Osteoblast (primary cell): ENCODE results near the gene NARS2. TPM values are rescaled to one million over a fixed set of nuclear protein-coding genes. Genes with fewer than 3 reads are reported as not detected.

Experiments
- DNase-seq: peaks from one replicate; pipeline ENCODE4 v3.0.0; 2011; ENCODE audit warnings: low spot score, mixed read lengths; ENCODE audit not compliant: insufficient read length; ENCODE audit errors: missing footprints
- H2AFZ ChIP-seq: 2 replicates; pipeline ENCODE4 v1.6.0; 2011; ENCODE audit warnings: mild to moderate bottlenecking, low read length
- H3K27ac ChIP-seq: 2 replicates; pipeline ENCODE4 v1.5.1; 2011; ENCODE audit warnings: mild to moderate bottlenecking, low read depth, low read length, moderate library complexity
- H3K27me3 ChIP-seq: 2 replicates; pipeline ENCODE4 v1.6.0; 2012; ENCODE audit warnings: mild to moderate bottlenecking, control low read depth, inconsistent platforms, low read length, moderate library complexity; ENCODE audit not compliant: insufficient read depth
- H3K36me3 ChIP-seq: 2 replicates; pipeline ENCODE4 v1.5.1; 2011; ENCODE audit warnings: mild to moderate bottlenecking, low read length, control low read depth, moderate library complexity; ENCODE audit not compliant: insufficient read depth
- H3K4me1 ChIP-seq: 2 replicates; pipeline ENCODE4 v1.5.1; 2011; ENCODE audit warnings: mild to moderate bottlenecking, low read length, control low read depth, moderate library complexity; ENCODE audit not compliant: insufficient read depth
- H3K4me2 ChIP-seq: 2 replicates; pipeline ENCODE4 v1.6.0; 2011; ENCODE audit warnings: mild to moderate bottlenecking, low read length; ENCODE audit not compliant: insufficient read depth
- H3K4me3 ChIP-seq: fragments of 200-600 bp; sonication (generic); 3 replicates; pipeline ENCODE4 v1.5.1; 2012; ENCODE audit warnings: mild to moderate bottlenecking, low read length, inconsistent platforms; ENCODE audit not compliant: insufficient read depth
- H3K79me2 ChIP-seq: 2 replicates; pipeline ENCODE4 v1.6.0; 2012; ENCODE audit warnings: mild to moderate bottlenecking, low read length, control low read depth, inconsistent platforms; ENCODE audit not compliant: insufficient read depth
- H3K9me3 ChIP-seq: 2 replicates; pipeline ENCODE4 v1.5.1; 2011; ENCODE audit warnings: low read depth, low read length, control low read depth
- H4K20me1 ChIP-seq: 2 replicates; pipeline ENCODE4 v1.6.0; 2012; ENCODE audit warnings: mild to moderate bottlenecking, low read length, control low read depth; ENCODE audit not compliant: insufficient read depth
- total RNA-seq: library from RNA; depleted of rRNA; stranded (reverse); fragments of >200 nt; gene quantifications from 2 replicates; pipeline ENCODE4 v1.2.3, GENCODE V29; 2012
- TF ChIP-seq, protein P1 (sequence below): IDR thresholded peaks from 2 replicates; pipeline ENCODE4 v1.5.1; 2011; ENCODE audit warnings: mild to moderate bottlenecking, low read depth, low read length, moderate library complexity; ENCODE audit errors: extremely low read depth

The NARS2 gene
- total RNA-seq, 1 donor = 19.5 TPM

- no peaks in the 10 kb centered on the region for H3K36me3 ChIP-seq
- no peak overlapping the region for H3K4me3 ChIP-seq
- TF ChIP-seq, protein P1, sequence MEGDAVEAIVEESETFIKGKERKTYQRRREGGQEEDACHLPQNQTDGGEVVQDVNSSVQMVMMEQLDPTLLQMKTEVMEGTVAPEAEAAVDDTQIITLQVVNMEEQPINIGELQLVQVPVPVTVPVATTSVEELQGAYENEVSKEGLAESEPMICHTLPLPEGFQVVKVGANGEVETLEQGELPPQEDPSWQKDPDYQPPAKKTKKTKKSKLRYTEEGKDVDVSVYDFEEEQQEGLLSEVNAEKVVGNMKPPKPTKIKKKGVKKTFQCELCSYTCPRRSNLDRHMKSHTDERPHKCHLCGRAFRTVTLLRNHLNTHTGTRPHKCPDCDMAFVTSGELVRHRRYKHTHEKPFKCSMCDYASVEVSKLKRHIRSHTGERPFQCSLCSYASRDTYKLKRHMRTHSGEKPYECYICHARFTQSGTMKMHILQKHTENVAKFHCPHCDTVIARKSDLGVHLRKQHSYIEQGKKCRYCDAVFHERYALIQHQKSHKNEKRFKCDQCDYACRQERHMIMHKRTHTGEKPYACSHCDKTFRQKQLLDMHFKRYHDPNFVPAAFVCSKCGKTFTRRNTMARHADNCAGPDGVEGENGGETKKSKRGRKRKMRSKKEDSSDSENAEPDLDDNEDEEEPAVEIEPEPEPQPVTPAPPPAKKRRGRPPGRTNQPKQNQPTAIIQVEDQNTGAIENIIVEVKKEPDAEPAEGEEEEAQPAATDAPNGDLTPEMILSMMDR = no peak
- H2AFZ ChIP-seq = no peak overlapping the region
- H3K4me1 ChIP-seq = no peaks in the 10 kb centered on the region
- no peaks in the 10 kb centered on the region for H3K27me3 ChIP-seq
- H3K4me2 ChIP-seq = no peak overlapping the region
- no peak overlapping the region for H3K27ac ChIP-seq
- H4K20me1 ChIP-seq = no peaks in the 10 kb centered on the region
- DNase-seq = no peak
- H3K9me3 ChIP-seq = no peaks in the 10 kb centered on the region
- H3K79me2 ChIP-seq = no peaks in the 10 kb centered on the region
Measured at GRCh38 chr11:78549624-78550409, 24.8 kb downstream of the NARS2 start.

GRCh38 chr11:78548911-78549590 is 25.6 kb downstream of the NARS2 start:
- no peak overlapping the region for H2AFZ ChIP-seq
- no peaks in the 10 kb centered on the region for H3K36me3 ChIP-seq
- DNase-seq = no peak
- H3K4me1 ChIP-seq = no peaks in the 10 kb centered on the region
- TF ChIP-seq, protein P1 = no peak
- H3K9me3 ChIP-seq = no peaks in the 10 kb centered on the region
- H3K4me2 ChIP-seq = no peak overlapping the region
- H3K79me2 ChIP-seq = no peaks in the 10 kb centered on the region
- no peaks in the 10 kb centered on the region for H4K20me1 ChIP-seq
- no peak overlapping the region for H3K4me3 ChIP-seq
- H3K27me3 ChIP-seq = no peaks in the 10 kb centered on the region
- no peak overlapping the region for H3K27ac ChIP-seq

DNA sequence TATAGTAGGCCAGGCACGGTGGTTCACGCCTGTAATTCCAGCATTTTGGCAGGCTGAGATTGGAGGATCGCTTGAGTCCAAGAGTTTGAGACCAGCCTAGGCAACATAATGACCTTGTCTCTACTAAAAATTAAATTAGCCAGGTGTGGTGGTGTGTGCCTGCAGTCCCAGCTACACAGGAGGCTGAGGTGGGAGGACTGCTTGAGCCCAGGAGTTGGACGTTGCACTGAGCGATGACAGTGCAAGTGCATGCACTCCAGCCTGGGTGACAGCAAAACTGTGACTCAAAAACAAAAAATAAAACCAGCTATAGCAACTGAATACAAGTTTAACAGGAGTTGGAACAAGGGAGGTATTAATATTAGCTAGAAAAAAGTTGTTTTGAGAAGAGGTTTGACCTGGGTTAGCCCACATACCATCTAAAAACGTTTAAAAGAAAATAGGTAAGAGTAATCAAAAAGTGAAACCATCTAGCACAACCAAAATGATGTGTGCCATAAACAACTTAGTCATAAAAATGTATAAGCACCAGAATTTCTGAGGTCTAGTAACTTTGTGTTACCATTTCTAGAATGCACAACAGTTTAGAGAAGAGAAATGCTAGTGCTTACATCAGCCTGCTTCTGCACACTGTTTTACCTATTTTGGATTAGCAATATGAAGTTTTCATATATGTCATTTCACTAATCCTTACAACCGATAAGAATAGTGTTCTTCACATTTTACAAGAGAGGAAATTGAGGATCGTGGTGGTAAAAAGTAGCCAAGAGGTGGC is 26.5 kb downstream of the NARS2 start:
- Histone ChIP-seq H3K79me2 (no peaks in the 10 kb centered on the region), H3K36me3 (no peaks in the 10 kb centered on the region), H2AFZ (no peak overlapping the region), H3K4me1 (no peaks in the 10 kb centered on the region), H4K20me1 (no peaks in the 10 kb centered on the region), H3K9me3 (no peaks in the 10 kb centered on the region), H3K4me2 (no peak overlapping the region), H3K27ac (no peak overlapping the region), H3K27me3 (no peaks in the 10 kb centered on the region), H3K4me3 (no peak overlapping the region)
- no peak for DNase-seq
- TF ChIP-seq, protein P1 = no peak
